Breast epithelium (tissue), 3 donors: ENCODE data around the gene FATE1.

ENCODE experiments used
- CTCF ChIP-seq, 3 donors: fragments of 450-650 bp; IDR thresholded peaks; one replicate each; pipeline ENCODE4 v1.5.1; 2016 to 2017; ENCODE audit warnings: antibody characterized with exemption in 3 of 3, mild to moderate bottlenecking in 3 of 3, moderate library complexity in 3 of 3
- POLR2A ChIP-seq: fragments of 450-650 bp; IDR thresholded peaks from one replicate; pipeline ENCODE4 v1.6.1; 2016; ENCODE audit warnings: antibody characterized with exemption, mild to moderate bottlenecking, moderate library complexity
- POLR2AphosphoS5 ChIP-seq, 3 donors: sonication (generic); formaldehyde crosslinking; IDR thresholded peaks; one replicate each; pipeline ENCODE4 v1.6.1; 2017; ENCODE audit warnings: antibody characterized with exemption in 3 of 3

GRCh38 chrX:151703487-151703886 lies 12.3 kb upstream of the FATE1 start:
- no peak for TF ChIP-seq CTCF (IDR thresholded peaks at IDR 0.05)
- TF ChIP-seq POLR2AphosphoS5 (IDR thresholded peaks at IDR 0.05), result no peak
- no peak for TF ChIP-seq POLR2A
